ENCODE data around the gene USP11. TPM values are rescaled to one million over a fixed set of nuclear protein-coding genes. Genes with fewer than 3 reads are reported as not detected.

Gene USP11
- total and polyA plus RNA-seq, 2 of the 8 experiments (the other 6 are each of a cell fraction or from before 2014, with no cell fraction given) = 40.9 to 84.0 TPM

DNA sequence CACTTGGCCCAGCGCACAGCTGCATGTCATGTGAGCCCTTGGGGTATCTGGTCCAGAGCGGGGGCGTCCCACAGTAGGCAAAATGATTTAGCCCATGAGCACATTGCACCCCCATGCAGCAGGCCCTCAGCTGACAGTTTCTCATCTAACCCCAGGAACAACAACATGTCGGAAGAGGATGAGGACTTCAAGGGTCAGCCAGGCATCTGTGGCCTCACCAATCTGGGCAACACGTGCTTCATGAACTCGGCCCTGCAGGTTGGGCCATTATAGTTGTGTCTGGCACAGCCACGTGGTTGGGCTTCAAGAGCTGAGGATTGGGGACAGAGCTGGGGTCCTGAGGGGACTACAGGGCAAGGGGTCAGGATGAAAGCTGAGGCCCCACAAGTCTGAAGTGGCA is 7.8 kb downstream of the USP11 start (continued):
- TF ChIP-seq, protein P1, sequence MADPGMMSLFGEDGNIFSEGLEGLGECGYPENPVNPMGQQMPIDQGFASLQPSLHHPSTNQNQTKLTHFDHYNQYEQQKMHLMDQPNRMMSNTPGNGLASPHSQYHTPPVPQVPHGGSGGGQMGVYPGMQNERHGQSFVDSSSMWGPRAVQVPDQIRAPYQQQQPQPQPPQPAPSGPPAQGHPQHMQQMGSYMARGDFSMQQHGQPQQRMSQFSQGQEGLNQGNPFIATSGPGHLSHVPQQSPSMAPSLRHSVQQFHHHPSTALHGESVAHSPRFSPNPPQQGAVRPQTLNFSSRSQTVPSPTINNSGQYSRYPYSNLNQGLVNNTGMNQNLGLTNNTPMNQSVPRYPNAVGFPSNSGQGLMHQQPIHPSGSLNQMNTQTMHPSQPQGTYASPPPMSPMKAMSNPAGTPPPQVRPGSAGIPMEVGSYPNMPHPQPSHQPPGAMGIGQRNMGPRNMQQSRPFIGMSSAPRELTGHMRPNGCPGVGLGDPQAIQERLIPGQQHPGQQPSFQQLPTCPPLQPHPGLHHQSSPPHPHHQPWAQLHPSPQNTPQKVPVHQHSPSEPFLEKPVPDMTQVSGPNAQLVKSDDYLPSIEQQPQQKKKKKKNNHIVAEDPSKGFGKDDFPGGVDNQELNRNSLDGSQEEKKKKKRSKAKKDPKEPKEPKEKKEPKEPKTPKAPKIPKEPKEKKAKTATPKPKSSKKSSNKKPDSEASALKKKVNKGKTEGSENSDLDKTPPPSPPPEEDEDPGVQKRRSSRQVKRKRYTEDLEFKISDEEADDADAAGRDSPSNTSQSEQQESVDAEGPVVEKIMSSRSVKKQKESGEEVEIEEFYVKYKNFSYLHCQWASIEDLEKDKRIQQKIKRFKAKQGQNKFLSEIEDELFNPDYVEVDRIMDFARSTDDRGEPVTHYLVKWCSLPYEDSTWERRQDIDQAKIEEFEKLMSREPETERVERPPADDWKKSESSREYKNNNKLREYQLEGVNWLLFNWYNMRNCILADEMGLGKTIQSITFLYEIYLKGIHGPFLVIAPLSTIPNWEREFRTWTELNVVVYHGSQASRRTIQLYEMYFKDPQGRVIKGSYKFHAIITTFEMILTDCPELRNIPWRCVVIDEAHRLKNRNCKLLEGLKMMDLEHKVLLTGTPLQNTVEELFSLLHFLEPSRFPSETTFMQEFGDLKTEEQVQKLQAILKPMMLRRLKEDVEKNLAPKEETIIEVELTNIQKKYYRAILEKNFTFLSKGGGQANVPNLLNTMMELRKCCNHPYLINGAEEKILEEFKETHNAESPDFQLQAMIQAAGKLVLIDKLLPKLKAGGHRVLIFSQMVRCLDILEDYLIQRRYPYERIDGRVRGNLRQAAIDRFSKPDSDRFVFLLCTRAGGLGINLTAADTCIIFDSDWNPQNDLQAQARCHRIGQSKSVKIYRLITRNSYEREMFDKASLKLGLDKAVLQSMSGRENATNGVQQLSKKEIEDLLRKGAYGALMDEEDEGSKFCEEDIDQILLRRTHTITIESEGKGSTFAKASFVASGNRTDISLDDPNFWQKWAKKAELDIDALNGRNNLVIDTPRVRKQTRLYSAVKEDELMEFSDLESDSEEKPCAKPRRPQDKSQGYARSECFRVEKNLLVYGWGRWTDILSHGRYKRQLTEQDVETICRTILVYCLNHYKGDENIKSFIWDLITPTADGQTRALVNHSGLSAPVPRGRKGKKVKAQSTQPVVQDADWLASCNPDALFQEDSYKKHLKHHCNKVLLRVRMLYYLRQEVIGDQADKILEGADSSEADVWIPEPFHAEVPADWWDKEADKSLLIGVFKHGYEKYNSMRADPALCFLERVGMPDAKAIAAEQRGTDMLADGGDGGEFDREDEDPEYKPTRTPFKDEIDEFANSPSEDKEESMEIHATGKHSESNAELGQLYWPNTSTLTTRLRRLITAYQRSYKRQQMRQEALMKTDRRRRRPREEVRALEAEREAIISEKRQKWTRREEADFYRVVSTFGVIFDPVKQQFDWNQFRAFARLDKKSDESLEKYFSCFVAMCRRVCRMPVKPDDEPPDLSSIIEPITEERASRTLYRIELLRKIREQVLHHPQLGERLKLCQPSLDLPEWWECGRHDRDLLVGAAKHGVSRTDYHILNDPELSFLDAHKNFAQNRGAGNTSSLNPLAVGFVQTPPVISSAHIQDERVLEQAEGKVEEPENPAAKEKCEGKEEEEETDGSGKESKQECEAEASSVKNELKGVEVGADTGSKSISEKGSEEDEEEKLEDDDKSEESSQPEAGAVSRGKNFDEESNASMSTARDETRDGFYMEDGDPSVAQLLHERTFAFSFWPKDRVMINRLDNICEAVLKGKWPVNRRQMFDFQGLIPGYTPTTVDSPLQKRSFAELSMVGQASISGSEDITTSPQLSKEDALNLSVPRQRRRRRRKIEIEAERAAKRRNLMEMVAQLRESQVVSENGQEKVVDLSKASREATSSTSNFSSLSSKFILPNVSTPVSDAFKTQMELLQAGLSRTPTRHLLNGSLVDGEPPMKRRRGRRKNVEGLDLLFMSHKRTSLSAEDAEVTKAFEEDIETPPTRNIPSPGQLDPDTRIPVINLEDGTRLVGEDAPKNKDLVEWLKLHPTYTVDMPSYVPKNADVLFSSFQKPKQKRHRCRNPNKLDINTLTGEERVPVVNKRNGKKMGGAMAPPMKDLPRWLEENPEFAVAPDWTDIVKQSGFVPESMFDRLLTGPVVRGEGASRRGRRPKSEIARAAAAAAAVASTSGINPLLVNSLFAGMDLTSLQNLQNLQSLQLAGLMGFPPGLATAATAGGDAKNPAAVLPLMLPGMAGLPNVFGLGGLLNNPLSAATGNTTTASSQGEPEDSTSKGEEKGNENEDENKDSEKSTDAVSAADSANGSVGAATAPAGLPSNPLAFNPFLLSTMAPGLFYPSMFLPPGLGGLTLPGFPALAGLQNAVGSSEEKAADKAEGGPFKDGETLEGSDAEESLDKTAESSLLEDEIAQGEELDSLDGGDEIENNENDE (IDR thresholded peaks at IDR 0.05; ENCODE audit: insufficient replicate concordance, low read length) = no peak
- no peak for TF ChIP-seq SP2 (IDR thresholded peaks at IDR 0.05; ENCODE audit: low read length)
- no peak for TF ChIP-seq ZNF274 (IDR thresholded peaks at IDR 0.05; ENCODE audit: borderline replicate concordance, extremely low read depth, low read length)
- no peak for TF ChIP-seq POLR2A (IDR thresholded peaks at IDR 0.05; ENCODE audit: control extremely low read depth in 1 of 2, low read depth in 2 of 2, low read length in 2 of 2)
- TF ChIP-seq SIN3A (conservative IDR thresholded peaks at IDR 0.05 in 1 of 2, IDR thresholded peaks at IDR 0.05 in 1 of 2; ENCODE audit: low read depth in 1 of 2, low read length in 2 of 2) = no peak
- no peak for TF ChIP-seq BACH1 (IDR thresholded peaks at IDR 0.05; ENCODE audit: low read length)
- no peak for TF ChIP-seq ATF2 (IDR thresholded peaks at IDR 0.05; ENCODE audit: low read length)
- no peak for TF ChIP-seq SUZ12 (IDR thresholded peaks at IDR 0.05; ENCODE audit: low read length)
- no peak for TF ChIP-seq SIX5 (IDR thresholded peaks at IDR 0.05; ENCODE audit: low read depth, low read length)
- TF ChIP-seq HDAC2 (IDR thresholded peaks at IDR 0.05; ENCODE audit: borderline replicate concordance in 1 of 2, low read depth in 2 of 2, low read length in 2 of 2) = no peak

All from H1 (cell line).